Measurements from ENCODE around the gene ADPRS.

- TF ChIP-seq, protein P1, sequence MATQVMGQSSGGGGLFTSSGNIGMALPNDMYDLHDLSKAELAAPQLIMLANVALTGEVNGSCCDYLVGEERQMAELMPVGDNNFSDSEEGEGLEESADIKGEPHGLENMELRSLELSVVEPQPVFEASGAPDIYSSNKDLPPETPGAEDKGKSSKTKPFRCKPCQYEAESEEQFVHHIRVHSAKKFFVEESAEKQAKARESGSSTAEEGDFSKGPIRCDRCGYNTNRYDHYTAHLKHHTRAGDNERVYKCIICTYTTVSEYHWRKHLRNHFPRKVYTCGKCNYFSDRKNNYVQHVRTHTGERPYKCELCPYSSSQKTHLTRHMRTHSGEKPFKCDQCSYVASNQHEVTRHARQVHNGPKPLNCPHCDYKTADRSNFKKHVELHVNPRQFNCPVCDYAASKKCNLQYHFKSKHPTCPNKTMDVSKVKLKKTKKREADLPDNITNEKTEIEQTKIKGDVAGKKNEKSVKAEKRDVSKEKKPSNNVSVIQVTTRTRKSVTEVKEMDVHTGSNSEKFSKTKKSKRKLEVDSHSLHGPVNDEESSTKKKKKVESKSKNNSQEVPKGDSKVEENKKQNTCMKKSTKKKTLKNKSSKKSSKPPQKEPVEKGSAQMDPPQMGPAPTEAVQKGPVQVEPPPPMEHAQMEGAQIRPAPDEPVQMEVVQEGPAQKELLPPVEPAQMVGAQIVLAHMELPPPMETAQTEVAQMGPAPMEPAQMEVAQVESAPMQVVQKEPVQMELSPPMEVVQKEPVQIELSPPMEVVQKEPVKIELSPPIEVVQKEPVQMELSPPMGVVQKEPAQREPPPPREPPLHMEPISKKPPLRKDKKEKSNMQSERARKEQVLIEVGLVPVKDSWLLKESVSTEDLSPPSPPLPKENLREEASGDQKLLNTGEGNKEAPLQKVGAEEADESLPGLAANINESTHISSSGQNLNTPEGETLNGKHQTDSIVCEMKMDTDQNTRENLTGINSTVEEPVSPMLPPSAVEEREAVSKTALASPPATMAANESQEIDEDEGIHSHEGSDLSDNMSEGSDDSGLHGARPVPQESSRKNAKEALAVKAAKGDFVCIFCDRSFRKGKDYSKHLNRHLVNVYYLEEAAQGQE (IDR thresholded peaks at IDR 0.05; ENCODE audit: insufficient read depth in 1 of 2, low read depth in 2 of 2, low read length in 2 of 2) = no peak
- TF ChIP-seq FOXP2 (optimal IDR thresholded peaks at IDR 0.05; ENCODE audit: borderline replicate concordance, extremely low read depth, extremely low read length, insufficient read depth) (no peak), POLR2AphosphoS5 (IDR thresholded peaks at IDR 0.05; ENCODE audit: low read depth, low read length) (no peak), SIN3A (IDR thresholded peaks at IDR 0.05; ENCODE audit: borderline replicate concordance, insufficient read depth, low read length) (no peak), TAF1 (IDR thresholded peaks at IDR 0.05; ENCODE audit: borderline replicate concordance, insufficient read depth, low read length) (no peak)
Observed at GRCh38 chr1:36097693-36098585, 9.2 kb downstream of the ADPRS start.
